Activated CD8-positive, alpha-beta memory T cell treated with anti-CD3 and anti-CD28 coated beads for 1 hour (primary cell): ENCODE measurements around the gene ZNF460.

Experiments used
- DNase-seq, 2 donors: peaks; one replicate each; pipeline ENCODE4 v3.0.0-alpha.2; 2020; ENCODE audit warnings: low read depth in 1 of 2; ENCODE audit errors: extremely low read depth in 1 of 2

Gene ZNF460

DNA sequence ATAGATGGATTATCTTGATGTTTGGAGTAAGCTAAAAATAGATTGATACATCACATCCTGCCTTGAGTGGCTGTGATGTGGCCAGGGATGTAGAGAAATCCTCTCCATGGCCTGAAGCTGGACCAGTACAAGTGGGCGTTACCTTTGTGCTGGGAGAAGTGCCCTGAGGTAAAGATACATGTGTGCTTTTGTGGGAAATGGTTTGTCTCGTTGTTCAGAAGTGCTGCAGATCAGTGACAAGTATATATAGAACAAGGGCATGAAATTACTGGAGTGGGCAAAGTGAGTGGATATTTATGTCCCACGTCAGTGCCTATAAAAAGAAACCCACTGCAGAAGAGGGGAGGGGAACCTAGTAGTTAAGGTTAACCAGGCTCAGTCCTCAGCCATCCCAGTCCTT lies 58.6 kb downstream of the ZNF460 start:
- no peak for DNase-seq

GRCh38 chr19:57342582-57342981 lies 62.3 kb downstream of the ZNF460 start:
- DNase-seq = no peak
